HCT116 (cell line): ENCODE results near the gene CPEB1. TPM values are rescaled to one million over a fixed set of nuclear protein-coding genes. Genes with fewer than 3 reads are reported as not detected.
"Not testable (repeated sequence)": the region's sequence is repeated elsewhere in the genome, so short reads cannot be mapped to it uniquely, and the experiment has no call there.

Source experiments
- ATAC-seq: fragments of 200-7000 bp; cut with Tn5 transposase; 2 replicates; pipeline ENCODE4 v1.9.1; 2020; ENCODE audit warnings: mild to moderate bottlenecking, moderate library complexity
- BruUV-seq: library from RNA; stranded (reverse); fragments of 400-500 nt; replicated peaks from 2 replicates; lab custom pipeline; 2021; lab: Mats Ljungman, UMichigan
- CTCF ChIA-PET: fragments of 300-600 bp; sonication (Branson Sonifier 250); formaldehyde crosslinking; loops from one replicate; lab custom pipeline; 2021; ENCODE audit warnings: antibody characterized with exemption; lab: Charles Lee
- POLR2A ChIA-PET: fragments of 300-600, 350-600 bp; sonication (Branson Sonifier 250); formaldehyde crosslinking; loops from one replicate; lab custom pipeline; 2021; ENCODE audit warnings: antibody characterized with exemption; lab: Charles Lee
- RAD21 ChIA-PET, 2 experiments: fragments of 300-600 bp; sonication (Branson Sonifier 250); formaldehyde crosslinking; loops; one replicate each; lab custom pipeline; 2023; ENCODE audit warnings: low total read pairs in 2 of 2; ENCODE audit not compliant: uncharacterized antibody in 2 of 2, unreplicated experiment in 2 of 2, low non-redundant PET in 1 of 2; lab: Charles Lee
- DNase-seq: peaks from one replicate; pipeline ENCODE4 v3.0.0-alpha.2; 2010; ENCODE audit warnings: low read depth, low spot score
- H2AFZ ChIP-seq: fragments of 200-600 bp; shearing (Covaris generic), sonication (generic); 2 replicates; pipeline ENCODE4 v1.6.1; 2017; ENCODE audit warnings: low read depth, mixed run types, mixed read lengths, antibody characterized with exemption, low read length; ENCODE audit not compliant: poor library complexity, severe bottlenecking
- H3K27ac ChIP-seq: 2 replicates; pipeline ENCODE4 v1.5.1; 2012; ENCODE audit warnings: low read depth, low read length
- H3K27me3 ChIP-seq: fragments of 200-600 bp; sonication (generic); 2 replicates; pipeline ENCODE4 v1.6.1; 2016; ENCODE audit warnings: mixed run types, low read length, mixed read lengths; ENCODE audit not compliant: insufficient read depth
- H3K36me3 ChIP-seq, 2 experiments: fragments of 200-500 bp in 1 of 2; fragments of 200-600 bp in 1 of 2; sonication (Bioruptor generic) in 1 of 2; sonication (generic) in 1 of 2; 2 replicates each; pipeline versions ENCODE4 v1.5.1 to v1.6.1; 2014 to 2016; ENCODE audit warnings: low read length in 2 of 2, inconsistent platforms in 1 of 2, mixed read lengths in 1 of 2, mixed run types in 1 of 2; ENCODE audit not compliant: insufficient read depth in 2 of 2, control insufficient read depth in 1 of 2
- H3K4me1 ChIP-seq, 2 experiments: fragments of 200-600 bp in 1 of 2; sonication (generic) in 1 of 2; 2 replicates each; pipeline versions ENCODE4 v1.5.1 to v1.6.1; 2012 to 2017; ENCODE audit warnings: low read length in 2 of 2, inconsistent platforms in 1 of 2, mild to moderate bottlenecking in 1 of 2, mixed read lengths in 1 of 2, mixed run types in 1 of 2, moderate library complexity in 1 of 2; ENCODE audit not compliant: insufficient read depth in 2 of 2, control insufficient read depth in 1 of 2
- H3K4me2 ChIP-seq: fragments of 200-600 bp; sonication (generic); 2 replicates; pipeline ENCODE4 v1.6.1; 2017; ENCODE audit warnings: mixed run types, low read length, mixed read lengths
- H3K4me3 ChIP-seq, 2 experiments: fragments of 200-600 bp in 1 of 2; sonication (generic) in 1 of 2; replicated peaks in 1 of 2; 2 replicates each; pipeline ENCODE4 v1.5.1; 2011 to 2016; ENCODE audit warnings: low read length in 2 of 2, control low read depth in 1 of 2, low read depth in 1 of 2, mild to moderate bottlenecking in 1 of 2, mixed read lengths in 1 of 2, mixed run types in 1 of 2
- H3K79me2 ChIP-seq: fragments of 200-600 bp; sonication (generic); 2 replicates; pipeline ENCODE4 v1.6.1; 2017; ENCODE audit warnings: mild to moderate bottlenecking, mixed run types, low read length, moderate library complexity, mixed read lengths; ENCODE audit not compliant: insufficient read depth
- H3K9ac ChIP-seq: fragments of 200-600 bp; sonication (generic); 2 replicates; pipeline ENCODE4 v1.6.1; 2016; ENCODE audit warnings: low read length, mixed read lengths
- H3K9me2 ChIP-seq: fragments of 200-600 bp; sonication (generic), shearing (Covaris generic); 2 replicates; pipeline ENCODE4 v1.6.1; 2017; ENCODE audit warnings: mixed run types, mild to moderate bottlenecking, moderate library complexity; ENCODE audit not compliant: insufficient read depth
- H3K9me3 ChIP-seq, 2 experiments: fragments of 200-500 bp in 1 of 2; fragments of 200-600 bp in 1 of 2; sonication (Bioruptor generic) in 1 of 2; sonication (generic) in 1 of 2; 2 replicates each; pipeline ENCODE4 v1.6.1; 2014 to 2017; ENCODE audit warnings: low read length in 2 of 2, mixed read lengths in 2 of 2, inconsistent platforms in 1 of 2, low read depth in 1 of 2, mild to moderate bottlenecking in 1 of 2, mixed run types in 1 of 2, moderate library complexity in 1 of 2; ENCODE audit not compliant: control insufficient read depth in 1 of 2, insufficient read depth in 1 of 2
- H4K20me1 ChIP-seq: fragments of 200-600 bp; sonication (generic), shearing (Covaris generic); 2 replicates; pipeline ENCODE4 v1.6.1; 2017; ENCODE audit warnings: mixed run types, mild to moderate bottlenecking, moderate library complexity; ENCODE audit not compliant: insufficient read depth
- EGR1 ChIP-seq: IDR thresholded peaks from 2 replicates; pipeline ENCODE4 v1.6.1; 2012; ENCODE audit warnings: low read depth
- EZH2 ChIP-seq: fragments of 200-600 bp; sonication (generic); IDR thresholded peaks from 2 replicates; pipeline ENCODE4 v1.6.1; 2017; ENCODE audit warnings: antibody characterized with exemption, mixed run types
- JUND ChIP-seq: IDR thresholded peaks from 2 replicates; pipeline ENCODE4 v1.6.1; 2012
- MAX ChIP-seq: IDR thresholded peaks from 2 replicates; pipeline ENCODE4 v1.6.1; 2012
- POLR2A ChIP-seq: IDR thresholded peaks from 2 replicates; pipeline ENCODE4 v1.7.0; 2011; ENCODE audit warnings: borderline replicate concordance; ENCODE audit not compliant: insufficient read depth, insufficient read length; ENCODE audit errors: extremely low read depth
- POLR2AphosphoS5 ChIP-seq: IDR thresholded peaks from 2 replicates; pipeline ENCODE4 v1.6.1; 2011; ENCODE audit warnings: mild to moderate bottlenecking, low read depth, low read length, moderate library complexity
- RAD21 ChIP-seq: IDR thresholded peaks from 2 replicates; pipeline ENCODE4 v1.6.1; 2012; ENCODE audit warnings: low read depth, mild to moderate bottlenecking
- REST ChIP-seq: IDR thresholded peaks from 2 replicates; pipeline ENCODE4 v1.6.1; 2012; ENCODE audit warnings: low read depth
- SRF ChIP-seq: IDR thresholded peaks from 2 replicates; pipeline ENCODE4 v1.6.1; 2012; ENCODE audit warnings: low read depth
- TCF7L2 ChIP-seq: IDR thresholded peaks from 2 replicates; pipeline ENCODE4 v1.7.0; 2011; ENCODE audit warnings: borderline replicate concordance, inconsistent platforms; ENCODE audit not compliant: insufficient read depth, insufficient read length; ENCODE audit errors: extremely low read depth
- ZFX ChIP-seq: fragments of 450-650 bp; IDR thresholded peaks from 2 replicates; pipeline ENCODE4 v1.6.1; 2017
- intact Hi-C: fragments of 100-400 bp; cut with micrococcal nuclease; formaldehyde crosslinking; loops from 2 replicates; pipeline ENCODE4 v1.10.0; 2022
- total RNA-seq: library from RNA; stranded (reverse); gene quantifications from one replicate; pipeline ENCODE4 v1.2.1, GENCODE V29; 2021; ENCODE audit not compliant: unreplicated experiment

Gene CPEB1
- total RNA-seq, 1 experiment from 2014 or later: not detected

- ChIA-PET RAD21 (no interaction called here), POLR2A (interaction anchor here (3.0 kb wide), 1 partner anchor 11 kb away, joined by 22 read pairs; the partner anchor contains the start of gene RPS17), CTCF (interaction anchor here (1.3 to 1.7 kb wide), 4 partner anchors 11 to 473 kb away, joined by 4 to 22 read pairs (median 6); partner anchors contain the start of gene RPS17)
- DNase-seq: no peak
- H2AFZ ChIP-seq: no peak overlapping the region
- intact Hi-C loops: loop anchor here (10.0 kb wide), 1 partner anchor 475 kb away; no protein-coding TSS in a partner anchor
- H3K27me3 ChIP-seq: no peaks in the 10 kb centered on the region
- H3K9me2 ChIP-seq: no peaks in the 10 kb centered on the region
- H3K4me3 ChIP-seq: no peak overlapping the region
- no peaks in the 10 kb centered on the region for H3K9me3 ChIP-seq
- H4K20me1 ChIP-seq: no peaks in the 10 kb centered on the region; the same call in 1 of the 2 replicates
- ATAC-seq: no peak
- TF ChIP-seq REST (no peak), JUND (no peak), TCF7L2 (no peak), EGR1 (no peak), RAD21 (no peak), MAX (no peak), POLR2AphosphoS5 (no peak), SRF (no peak), EZH2 (no peak), ZFX (no peak), POLR2A (no peak)
- no peak overlapping the region for H3K9ac ChIP-seq
- H3K4me1 ChIP-seq: peaks cover 0 to 7% of the 10 kb centered on the region in 2 experiments; a peak in 2 of 4 replicates
- no peak overlapping the region for H3K4me2 ChIP-seq
- no peak overlapping the region for H3K27ac ChIP-seq
- H3K79me2 ChIP-seq: no peaks in the 10 kb centered on the region
- BruUV-seq: no TSS peak
- H3K36me3 ChIP-seq: peaks cover 0 to 7% of the 10 kb centered on the region in 2 experiments; a peak in 2 of 4 replicates
These were observed 117.2 kb downstream of the CPEB1 start for GRCh38 chr15:82530006-82530405.

- RAD21 ChIA-PET, DNase-seq, BruUV-seq, H2AFZ ChIP-seq, intact Hi-C loops, POLR2A ChIA-PET, H3K79me2 ChIP-seq, H3K4me2 ChIP-seq, H3K27me3 ChIP-seq, H3K9ac ChIP-seq, H3K4me3 ChIP-seq, H3K36me3 ChIP-seq, CTCF ChIA-PET, H3K4me1 ChIP-seq, ATAC-seq, H3K27ac ChIP-seq, H3K9me3 ChIP-seq, H4K20me1 ChIP-seq, H3K9me2 ChIP-seq: not testable (repeated sequence)
These were observed 133.6 kb downstream of the CPEB1 start for GRCh38 chr15:82513587-82513986.

GRCh38 chr15:82507693-82508092 lies 139.5 kb downstream of the CPEB1 start:
- H3K79me2 ChIP-seq, BruUV-seq, CTCF ChIA-PET: not testable (repeated sequence)

More at GRCh38 chr15:82507693-82508092, 139.5 kb downstream of the CPEB1 start:
- H3K4me3 ChIP-seq, H3K4me2 ChIP-seq, ATAC-seq, H3K27me3 ChIP-seq, H3K9ac ChIP-seq, H3K9me2 ChIP-seq, intact Hi-C loops, H3K4me1 ChIP-seq, H3K27ac ChIP-seq, DNase-seq, POLR2A ChIA-PET, H3K36me3 ChIP-seq, H2AFZ ChIP-seq, H4K20me1 ChIP-seq, H3K9me3 ChIP-seq, RAD21 ChIA-PET: not testable (repeated sequence)
